HG03354 (cell line): ENCODE data around the gene GSN.

ENCODE experiments used
- ATAC-seq: cut with Tn5 transposase; IDR thresholded peaks from one replicate; pipeline ENCODE4 v1.9.1; 2021; ENCODE audit warnings: mild to moderate bottlenecking; ENCODE audit not compliant: unreplicated experiment, poor library complexity, severe bottlenecking

The GSN gene

DNA sequence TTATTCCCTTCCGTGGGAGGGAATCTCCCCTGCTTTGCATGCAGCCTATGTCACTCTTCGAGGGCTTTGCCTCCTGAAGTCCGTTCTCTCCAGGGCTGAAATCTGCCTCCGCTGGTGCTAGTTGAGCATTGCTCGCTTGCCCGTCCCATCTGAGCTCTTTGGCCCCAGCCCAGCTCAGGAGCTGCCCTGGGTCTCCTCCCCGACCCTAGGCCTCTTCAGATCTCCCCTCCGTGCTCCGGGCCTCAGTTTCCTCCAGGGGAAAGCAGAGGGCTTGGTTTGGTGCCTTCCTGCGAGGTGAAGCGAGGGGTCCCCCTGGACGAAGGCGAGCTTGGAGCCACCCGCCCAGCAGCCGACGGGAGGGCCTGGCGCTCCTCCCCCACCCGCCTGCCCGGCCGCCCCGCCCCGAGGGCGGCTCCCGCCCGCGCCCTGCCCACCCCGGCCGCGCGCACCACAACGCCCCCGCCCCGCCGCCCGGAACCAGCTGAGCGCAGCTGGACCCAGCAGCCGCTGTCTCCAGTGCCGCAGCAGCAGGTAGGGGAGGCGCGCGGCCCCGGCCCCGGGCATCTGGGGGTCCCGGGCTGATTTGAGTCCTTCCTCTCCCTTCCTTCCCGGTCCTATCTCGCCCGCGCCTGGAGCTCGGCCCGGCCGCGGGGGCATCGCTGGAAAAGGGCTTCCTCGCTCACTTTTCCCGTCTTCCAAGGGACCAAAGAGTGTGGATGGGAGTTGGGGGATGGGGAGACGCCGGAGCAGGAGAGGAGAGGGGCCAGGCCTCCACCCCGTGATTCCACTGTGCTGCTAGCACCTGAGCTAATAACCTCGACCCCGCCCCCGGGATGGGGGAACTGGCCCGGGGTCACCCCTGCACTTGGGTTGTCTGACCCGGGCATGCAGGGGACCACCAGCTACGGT lies at the start of gene GSN:
TSS of gene GSN (plus strand) at position 474 of the 909 bp plus-strand sequence. CDS start 33,810 bp downstream, outside the sequence.
- peak; percentile 74 for ATAC-seq

DNA sequence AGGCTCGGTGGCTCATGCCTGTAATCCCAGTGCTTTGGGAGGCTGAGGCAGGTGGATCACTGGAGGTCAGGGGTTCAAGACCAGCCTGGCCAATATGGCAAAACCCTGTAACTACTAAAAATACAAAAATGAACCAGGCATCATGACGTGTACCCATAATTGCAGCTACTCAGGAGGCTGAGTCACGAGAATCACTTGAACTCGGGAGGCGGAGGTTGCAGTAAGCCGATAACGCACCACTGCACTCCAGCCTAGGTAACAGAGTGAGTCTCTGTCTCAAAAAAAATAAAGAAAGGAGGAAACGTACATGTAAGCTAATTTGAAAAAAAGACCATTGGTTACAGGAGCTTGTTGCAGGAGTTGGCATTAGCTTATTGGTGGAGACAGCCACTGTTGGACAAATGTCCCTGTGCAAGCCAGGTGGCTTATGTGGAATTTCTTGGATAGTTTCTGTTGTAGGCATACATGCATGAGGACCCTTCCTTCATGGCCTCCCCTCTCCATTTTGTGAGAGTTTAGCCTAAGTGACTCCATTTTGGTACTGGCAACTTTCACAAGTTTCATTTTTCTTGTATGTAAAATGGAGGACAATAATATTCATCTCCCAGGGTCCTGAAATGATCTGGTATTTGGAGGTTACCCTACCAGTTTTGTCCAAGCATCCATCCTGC lies 49.5 kb upstream of the GSN start:
- no peak for ATAC-seq

DNA sequence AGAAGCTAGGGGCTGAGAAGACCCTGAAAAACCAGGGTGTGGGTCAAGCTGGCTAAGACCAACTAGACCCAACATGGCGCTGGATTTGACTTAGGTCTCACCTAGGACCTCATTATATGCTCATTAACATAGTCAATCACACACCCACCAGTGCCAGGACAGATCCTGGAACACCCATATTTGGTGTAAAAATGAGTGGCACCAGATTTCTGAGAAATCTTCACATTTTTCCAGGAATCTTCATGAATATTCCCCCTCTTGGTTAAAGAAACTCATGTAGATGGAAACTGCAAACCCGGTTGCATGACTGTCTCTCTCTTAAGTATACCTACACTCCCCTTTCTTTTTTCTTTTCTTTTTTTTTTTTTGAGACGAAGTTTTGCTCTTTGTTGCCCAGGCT lies 48.4 kb upstream of the GSN start:
- ATAC-seq = no peak

DNA sequence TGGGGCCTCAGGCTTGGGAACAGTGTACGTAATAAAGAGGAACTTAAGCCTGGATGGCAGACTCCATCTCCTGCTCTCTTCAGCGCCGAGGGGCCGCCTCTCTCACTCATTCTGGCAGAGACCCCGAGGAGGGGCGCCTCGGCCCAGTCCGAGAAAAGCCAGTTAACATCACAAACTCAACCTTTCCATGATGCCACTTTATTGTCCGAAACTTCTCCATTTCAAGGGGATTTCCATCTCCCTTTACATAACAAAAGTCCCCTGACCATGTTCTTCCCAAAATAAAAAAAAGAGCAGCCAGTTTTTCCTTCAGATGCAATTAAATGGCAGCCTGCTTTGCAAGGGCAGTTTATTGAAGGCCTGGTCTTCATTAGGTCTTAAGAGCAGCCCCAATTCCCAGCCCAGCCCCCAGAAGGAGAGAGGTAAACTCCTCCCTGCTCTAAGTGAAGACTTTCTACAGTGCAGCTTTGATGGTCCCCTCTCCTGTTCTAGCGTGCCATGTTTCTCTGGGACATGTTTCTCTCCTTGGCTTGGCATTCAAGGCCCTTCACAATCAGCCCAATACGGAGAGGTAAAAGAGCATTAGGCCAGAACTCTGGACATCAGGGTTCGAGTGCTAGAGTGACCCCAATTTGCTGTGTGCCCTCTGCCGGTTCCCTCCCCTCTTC lies 46.8 kb upstream of the GSN start:
- no peak for ATAC-seq

DNA sequence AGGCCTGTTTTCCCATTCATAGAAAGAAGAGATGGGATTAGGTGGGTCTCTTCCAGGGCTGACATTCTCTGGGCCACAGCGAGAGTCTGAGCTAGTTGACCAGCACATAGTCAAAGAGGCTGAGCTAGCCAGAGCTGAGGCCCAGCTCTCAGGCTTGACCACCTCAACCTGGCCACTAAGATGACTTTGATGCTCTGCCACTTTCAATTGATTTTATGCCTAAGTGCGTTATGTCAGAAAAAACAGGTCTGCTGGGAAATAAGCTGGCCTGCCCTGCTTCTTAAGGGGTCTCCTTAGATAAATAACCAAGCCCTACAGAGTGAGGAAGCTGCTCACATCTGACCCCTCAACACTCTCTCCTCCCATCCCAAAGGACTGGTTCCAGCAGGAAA lies 46.3 kb upstream of the GSN start:
- no peak for ATAC-seq

DNA sequence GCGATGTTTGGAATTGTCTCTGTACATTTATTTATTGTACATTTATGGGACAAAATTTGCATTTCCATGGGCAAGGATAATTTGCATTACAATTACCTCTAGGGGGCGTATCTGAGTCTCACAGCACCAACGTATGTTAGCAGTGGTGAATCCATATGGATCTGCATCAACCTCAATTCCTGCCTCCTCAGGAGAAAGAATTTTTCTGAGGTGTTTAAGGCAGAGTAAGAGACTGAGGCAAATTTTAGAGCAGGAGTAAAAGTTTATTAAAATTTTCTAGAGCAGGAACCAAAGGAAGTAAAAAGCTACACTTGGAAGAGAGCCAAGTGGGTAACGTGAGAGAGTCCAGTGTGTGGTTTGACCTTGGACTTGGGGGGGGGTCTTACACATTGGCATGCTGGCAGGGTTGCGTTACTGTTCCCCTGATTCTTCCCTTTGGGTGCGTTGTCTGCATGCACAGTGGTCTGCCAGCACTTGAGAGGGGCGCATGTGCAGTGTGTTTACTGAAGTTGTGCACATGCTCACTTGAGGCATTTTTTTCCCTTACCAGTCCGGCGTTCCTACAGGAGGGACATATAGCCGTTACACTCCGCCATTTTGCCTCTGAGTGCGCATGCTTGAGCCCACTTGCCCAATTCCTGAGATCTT lies 45.3 kb upstream of the GSN start:
- no peak for ATAC-seq

DNA sequence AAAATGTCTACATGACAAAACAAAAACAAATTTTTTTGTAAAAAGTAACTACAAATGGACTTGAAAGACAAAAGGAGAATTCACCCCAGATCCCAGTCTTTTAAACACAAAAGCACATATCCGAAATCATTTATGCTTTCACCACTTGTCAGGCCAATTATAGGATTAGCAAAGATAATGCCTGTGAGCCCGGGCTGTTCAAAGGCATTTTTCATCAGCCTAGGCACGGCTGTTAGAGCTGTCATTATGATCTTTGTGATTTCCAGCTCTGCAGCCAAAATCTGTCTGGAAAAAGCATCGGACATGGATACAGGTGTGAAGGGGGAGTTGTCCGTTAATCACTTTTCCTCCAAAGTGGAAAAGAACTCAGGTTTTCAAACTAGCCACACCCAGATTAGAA lies 42.7 kb upstream of the GSN start:
- ATAC-seq = no peak

DNA sequence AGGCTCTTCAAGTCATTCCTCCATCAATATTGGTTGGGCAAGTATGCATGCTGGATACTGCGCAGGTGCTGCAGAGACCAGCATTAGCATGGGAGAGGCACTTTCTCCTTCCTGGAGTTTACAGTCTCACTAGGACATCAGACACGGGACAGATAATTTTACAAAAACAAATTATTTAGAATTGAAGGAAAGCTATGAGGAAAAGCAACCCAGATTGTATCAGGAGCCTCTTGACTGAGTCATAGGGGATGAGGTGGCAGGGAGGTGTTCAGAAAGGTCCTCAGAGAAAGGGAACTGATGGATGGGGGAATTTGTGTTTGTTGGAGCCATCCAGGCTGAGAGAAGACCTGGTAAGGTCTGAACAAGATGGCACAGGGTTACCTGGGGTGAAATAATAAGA lies 41.8 kb upstream of the GSN start:
- no peak for ATAC-seq

DNA sequence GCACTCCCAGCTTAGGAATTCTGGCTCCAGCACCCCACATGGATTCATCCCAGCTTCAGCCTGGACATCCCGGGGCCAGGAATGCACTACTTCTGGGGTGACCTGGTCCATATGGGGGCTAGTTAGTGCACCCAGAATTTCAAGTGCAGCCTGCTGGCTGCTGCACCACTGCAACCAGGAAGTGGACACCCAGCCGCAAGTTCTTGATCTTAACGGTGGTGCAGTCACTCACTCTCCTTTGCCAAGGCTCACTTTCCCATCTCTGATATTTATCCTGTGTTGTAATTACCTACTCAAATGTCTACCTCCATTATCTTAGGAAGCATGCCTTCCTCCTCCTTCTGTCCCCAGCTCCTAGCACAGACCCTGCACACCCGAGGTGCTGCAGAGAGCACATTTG lies 40.1 kb upstream of the GSN start:
- no peak for ATAC-seq

DNA sequence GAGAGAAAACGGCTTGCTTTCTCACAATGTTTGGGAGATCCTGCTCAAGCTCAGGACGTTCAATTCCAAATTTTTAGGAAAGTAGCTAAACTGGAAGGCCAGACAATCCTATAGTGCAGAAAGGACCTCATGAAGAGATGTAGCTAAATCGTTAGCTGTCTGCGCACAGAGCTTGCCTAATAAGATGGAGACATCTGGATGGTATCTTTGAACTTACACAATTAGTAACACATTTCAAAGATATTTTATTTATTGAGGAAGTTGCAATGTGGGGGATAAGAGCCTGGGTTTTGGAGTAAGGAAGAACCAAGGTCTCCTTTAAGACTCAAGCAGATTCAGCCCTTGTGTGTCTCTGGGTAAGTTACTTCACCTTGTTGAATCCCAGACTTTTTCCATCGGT lies 37.7 kb upstream of the GSN start:
- ATAC-seq = no peak

DNA sequence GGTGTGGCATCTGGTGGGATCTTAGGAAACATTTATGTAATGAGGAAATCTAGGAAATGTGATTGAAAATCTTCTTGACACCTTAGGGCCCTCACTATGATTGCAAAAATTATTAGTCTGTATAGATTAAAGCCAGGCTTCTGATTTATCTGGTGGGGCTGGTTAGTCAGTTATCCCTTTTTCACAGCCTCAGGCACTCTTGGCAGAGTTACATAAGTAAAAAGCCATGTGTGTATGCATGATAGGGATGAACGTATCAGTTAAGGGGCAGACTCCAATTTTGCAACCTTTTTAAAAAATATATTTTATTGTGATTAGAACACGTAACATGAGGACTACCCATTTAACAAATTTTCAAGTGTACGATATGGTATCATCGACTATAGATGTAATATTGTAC lies 35.7 kb upstream of the GSN start:
- ATAC-seq = no peak

DNA sequence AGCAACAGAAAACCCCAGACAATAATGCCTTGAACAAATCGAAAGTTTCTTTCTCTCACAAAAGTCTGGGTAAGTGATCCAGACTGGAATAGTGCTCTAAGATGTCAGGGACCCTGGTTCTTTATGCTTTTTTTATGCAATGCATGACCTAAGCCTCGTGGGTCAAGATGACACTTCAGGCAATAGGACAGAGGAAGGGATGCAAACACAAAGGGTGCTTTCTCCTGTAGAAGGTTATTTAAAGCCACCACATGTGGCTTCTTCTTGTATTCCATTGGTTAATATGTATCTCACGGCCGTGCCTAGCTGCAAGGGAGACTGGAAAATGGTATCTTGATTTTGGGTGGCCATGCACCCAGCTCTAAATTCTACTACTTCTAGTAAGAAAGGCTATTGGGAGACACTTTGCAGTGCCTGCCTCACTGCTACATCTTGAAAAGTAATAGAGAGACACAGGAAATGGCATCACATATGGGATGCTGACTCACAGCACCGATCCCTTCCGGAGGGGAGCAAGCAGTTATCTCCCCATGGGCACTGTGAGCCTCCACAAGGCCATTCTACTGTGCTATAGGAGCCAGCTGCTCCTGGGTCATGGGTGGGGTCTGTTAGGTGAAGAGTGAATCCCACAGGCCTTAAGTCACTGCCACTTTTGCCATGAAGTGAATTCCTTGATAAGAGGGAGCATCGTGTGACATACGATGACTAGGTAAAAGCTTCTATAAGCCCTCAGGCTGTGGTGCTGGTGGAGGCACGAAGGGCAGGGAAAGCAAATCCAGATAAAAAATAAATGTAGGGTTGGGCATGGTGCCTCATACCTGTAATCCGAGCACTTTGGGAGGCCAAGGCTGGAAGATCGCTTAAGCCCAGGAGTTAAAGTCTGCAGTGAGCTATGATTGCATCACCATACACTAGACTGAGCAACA lies 33.8 kb upstream of the GSN start:
- no peak for ATAC-seq

DNA sequence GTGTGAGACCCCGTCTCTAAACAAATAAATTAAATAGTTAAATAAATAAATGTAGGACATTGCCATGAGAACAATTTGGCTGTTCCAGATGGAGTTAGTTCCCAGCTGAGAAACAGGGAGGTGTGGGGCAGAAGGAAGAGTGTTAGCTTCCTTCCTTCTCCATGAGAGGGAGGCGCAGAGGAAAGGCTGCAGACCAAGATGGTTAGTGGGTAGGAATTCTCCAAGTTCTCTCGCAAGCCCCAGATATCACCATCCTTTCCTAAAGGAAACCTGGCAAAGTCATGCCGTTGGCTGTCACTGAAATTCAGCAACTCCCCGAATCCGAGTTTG lies 33.2 kb upstream of the GSN start:
- no peak for ATAC-seq

DNA sequence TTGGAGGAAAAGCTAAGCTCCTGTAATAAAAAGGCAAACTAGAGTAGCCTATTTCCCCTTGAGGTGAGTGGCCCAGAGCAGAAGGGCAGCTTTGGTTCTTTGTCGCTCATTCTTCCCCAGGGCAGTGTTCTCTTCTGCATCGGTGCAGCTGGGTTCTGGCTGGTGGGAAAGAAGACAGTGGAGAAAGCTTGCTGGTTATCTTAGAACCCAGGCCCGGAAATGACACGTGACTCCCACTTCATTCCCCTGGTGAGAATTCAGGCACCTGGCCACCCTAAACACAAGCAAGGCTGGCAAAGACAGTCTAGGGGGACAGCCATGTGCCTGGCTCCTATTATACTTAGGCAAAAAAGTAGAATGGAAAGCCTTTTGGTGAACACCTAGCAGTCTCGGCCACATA lies 32.5 kb upstream of the GSN start:
- no peak for ATAC-seq

DNA sequence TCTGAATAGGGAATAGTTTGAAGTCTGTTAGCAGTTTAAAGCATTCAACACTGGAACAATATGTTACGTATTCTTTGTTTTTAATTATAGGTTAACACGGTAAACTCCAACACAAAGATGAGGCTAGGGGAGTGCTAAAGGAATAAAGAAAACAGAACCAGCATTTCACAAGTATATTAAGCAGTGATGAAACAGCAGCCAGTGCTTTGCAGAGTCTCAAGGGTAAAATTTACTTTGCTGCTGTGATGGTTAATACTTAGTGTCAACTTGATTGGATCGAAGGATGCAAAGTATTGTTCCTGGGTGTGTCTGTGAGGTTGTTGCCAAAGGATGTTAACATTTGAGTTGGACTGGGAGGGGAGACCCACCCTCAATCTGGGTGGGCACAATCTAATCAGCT lies 30.0 kb upstream of the GSN start:
- no peak for ATAC-seq

DNA sequence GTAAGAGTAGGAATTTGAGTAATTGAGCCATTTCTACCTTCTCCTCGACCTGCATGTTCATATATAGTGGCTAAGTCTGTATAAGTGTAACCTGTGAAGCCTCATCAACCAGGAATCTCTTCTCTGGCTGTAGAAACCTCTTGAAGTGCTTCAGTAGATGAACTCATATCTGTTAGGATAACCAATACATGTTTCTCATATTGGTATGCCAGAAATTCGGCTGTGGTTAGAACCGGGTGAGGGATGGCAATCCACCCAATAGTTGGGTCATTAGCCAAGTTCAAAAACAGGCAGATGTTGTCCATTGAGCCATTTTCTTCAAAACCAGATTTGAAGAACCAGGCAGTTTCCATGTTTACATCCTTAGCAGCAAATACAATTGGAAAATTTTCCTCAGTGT lies 28.9 kb upstream of the GSN start:
- ATAC-seq = no peak

DNA sequence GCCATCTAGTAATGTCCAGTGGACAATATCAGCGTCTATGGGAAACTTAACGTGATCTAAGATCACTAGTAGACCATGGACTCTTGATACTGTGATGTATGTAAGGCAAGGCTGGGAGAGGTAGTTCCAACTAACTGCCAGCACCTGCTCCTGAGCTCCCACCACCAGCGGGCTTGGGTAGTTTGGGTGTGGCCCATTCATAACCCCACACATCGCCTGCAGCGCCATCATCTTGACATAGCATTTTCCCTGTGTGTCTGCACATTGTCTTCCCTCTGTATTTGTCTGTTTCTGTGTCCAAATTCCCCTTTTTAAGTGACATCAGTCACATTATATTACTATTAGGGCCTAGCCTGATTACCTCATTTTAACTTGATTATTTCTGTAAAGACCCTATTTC lies 28.1 kb upstream of the GSN start:
- ATAC-seq = no peak

DNA sequence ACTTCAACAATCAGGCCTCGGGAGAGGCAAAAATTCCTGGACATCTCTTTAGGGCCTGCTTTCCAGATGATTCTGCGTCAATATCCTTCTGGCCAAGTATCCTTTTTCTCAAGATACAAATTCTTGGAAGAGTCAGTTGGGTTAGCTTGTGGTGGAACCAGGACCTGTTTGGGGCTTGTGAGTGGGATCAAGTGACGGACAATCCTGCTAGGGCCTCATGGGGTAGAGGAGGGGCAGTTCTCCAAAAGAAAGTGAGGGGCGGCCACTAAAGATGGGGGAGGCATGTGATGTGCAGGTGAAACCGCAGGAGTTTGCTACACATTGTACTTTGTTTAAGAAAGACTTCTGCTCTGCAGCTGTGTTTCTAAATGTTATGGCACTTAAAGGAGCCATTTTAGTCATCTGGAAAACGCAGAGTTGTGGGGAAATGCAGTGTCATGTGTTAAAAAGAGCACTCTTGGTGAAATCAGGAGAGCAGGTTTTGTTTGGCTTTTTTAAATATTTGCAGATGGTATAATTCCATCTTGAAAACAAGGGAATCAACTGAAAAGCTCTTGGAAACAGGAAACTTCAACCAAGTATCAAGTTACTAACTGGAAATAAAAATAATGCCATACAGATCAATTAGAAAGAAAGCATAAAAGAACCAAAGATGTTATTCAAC lies 27.4 kb upstream of the GSN start:
- no peak for ATAC-seq
